ENCODE measurements around the gene CD40.

The CD40 gene

GRCh38 chr20:46175127-46175494 lies 57.0 kb downstream of the CD40 start:
- DNase-seq: no peak

GRCh38 chr20:46176739-46177378 lies 58.7 kb downstream of the CD40 start:
- no peak for DNase-seq

- DNase-seq: no peak
Measured at GRCh38 chr20:46177768-46178167, 59.7 kb downstream of the CD40 start.

GRCh38 chr20:46178891-46179290 lies 60.8 kb downstream of the CD40 start:
- no peak for DNase-seq

Measured in SHP77 treated with DMSO at 0.1 percent for 48 hours (cell line).